ENCODE data around the gene CHP1.
A peak's percentile ranks its signal among the peaks of the same experiment; 100 is the strongest.
"Not testable (repeated sequence)": the region's sequence is repeated elsewhere in the genome, so short reads cannot be mapped to it uniquely, and the experiment has no call there.

The CHP1 gene

DNA sequence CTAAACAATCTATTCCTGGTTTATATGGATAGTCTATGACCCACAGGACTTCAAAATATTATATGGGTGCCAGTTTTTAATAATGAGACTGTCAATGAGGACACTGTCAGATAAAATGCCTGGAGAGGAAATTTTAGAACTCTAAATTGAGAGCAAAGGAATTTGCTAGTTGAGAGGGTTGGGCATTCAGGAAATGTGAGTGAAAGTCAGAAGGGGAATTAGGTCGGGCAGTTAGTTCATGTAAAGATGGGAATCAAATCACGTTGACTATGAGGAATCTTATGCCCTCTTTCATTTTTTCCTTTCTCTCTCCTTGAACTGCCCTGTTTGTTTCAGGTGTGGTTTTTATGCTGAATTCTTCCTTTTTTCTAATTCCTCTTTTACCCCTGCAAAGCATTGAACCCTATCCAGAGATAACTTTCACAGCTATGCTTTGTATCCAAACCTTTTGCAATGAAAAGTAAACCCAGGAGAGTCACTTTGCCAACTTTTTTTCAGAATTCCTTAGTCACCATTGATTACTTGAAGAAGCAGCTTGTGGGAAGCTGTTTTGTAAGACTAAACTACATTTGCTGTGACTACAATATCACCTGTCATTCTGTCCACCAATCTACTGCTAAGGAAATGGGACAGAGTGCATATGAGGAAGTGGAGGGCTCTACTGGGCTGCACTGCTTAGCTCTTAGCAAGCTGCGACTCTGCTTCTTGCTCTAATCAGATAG is 27.8 kb downstream of the CHP1 start:
- DNase-seq: no peak

DNA sequence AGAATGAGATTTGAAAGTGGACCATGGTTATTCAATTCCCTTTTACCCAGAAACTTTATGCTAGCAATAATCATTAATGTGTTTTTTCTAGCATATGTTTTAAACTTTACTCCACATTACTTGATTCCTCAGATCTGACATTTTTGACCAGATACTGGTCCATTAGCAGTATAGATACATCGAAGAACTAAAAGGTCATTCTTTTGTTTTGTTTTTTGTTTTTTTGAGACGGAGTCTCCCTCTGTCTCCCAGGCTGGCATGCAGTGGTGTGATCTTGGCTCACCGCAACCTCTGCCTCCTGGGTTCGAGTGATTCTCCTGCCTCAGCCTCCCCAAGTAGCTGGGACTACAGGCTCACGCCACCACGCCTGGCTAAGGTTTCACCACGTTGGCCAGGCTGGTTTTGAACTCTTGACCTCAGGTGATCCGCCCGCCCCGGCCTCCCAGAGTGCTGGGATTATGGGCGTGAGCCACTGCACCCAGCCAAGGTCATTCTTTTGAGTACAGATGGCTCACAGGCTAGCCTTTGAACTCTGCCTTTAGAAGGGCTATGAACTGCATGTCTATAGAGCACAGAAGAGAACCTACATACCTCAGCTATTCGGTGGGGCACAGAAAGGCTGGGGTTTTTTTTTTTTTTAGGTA is 28.6 kb downstream of the CHP1 start:
- no peak for DNase-seq

DNA sequence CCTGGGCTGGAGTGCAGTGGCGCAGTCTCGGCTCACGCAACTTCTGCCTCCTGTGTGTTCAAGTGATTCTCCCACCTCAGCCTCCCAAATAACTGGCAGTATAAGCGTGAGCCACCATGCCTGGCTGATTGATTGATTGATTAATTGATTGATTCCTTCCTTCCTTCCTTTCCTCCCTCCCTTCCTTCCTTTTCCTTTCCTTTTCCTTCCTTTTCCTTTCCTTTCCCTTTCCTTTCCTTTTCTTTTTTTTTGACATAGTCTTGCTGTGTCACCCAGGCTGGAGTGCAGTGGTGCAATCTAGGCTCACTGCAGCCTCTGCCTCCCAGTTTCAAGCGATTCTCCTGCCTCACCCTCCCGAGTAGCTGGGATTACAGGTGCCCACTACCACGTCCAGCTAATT is 29.9 kb downstream of the CHP1 start:
- not testable (repeated sequence) for DNase-seq

DNA sequence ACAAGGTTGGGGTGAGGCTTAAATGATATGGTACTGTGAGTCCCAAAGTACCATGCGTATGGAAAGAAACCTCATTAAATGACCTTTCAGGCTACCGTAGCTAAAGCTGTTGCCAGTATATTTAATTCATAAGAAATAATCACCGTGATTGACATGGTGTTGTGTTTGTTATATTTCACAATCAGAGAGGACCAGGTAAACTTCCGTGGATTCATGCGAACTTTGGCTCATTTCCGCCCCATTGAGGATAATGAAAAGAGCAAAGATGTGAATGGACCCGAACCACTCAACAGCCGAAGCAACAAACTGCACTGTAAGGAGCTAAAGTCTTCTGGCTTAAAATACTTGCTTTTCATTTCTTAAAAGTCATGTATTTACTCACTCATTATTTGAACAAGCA is 31.5 kb downstream of the CHP1 start:
- no peak for DNase-seq

DNA sequence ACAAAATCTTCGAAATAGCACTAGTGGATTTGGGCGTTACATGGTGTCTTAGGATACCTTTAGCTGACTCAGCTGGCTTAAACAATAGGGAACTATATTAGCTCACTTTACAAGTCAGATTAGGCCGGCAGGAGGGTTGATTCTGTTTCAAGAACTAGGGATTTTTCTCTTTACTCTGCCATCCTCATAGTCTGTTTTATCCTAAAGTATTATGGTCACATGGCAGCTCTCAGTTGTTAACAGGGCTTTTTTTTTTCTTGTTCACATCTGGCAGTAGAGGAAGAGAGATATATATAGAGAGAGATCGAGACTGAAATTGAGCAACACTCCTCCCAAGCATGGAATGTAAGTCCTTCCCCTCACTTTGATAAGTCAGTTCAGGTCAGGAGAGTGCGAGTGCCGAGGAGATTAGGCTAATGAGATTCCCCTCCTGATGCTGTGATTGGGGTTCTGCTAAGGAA is 32.9 kb downstream of the CHP1 start:
- DNase-seq: no peak

DNA sequence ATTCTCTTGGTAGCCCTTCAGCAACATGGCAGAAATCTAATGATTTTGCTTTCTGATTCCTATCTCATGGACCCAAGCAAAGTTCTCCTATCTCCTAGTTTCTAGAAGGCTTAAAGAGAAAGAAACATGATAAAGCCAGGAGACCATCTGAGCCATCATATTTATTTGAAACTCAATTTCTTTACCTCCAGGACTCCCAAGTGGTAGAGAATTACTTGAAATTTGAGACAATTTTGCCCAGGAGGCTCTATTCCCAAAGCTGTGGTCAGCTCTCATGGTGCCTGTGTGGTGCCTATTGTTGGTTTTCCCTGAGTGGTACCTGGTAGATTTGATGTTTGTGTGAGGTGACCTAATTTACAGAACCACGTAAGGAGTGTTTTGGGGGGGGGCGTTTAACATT is 38.8 kb downstream of the CHP1 start:
- DNase-seq: no peak

DNA sequence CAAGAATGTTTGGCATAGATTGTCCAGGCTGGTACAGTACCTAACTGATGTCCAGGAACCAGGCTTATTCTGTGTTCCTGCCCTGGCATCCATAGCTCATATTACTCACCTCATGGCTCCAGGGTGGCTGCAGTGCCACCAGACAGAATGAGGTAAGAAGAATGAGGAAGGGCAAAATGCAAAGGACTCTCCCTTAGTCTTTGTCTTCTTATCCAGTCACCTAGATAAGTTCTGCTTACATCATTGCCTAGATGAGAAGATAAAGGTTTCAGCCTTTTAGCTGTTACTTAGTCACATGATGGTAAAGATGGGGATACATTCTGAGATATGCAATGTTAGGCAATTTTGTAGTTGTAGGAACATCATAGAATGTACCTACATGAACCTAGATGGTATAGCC is 45.8 kb downstream of the CHP1 start:
- no peak for DNase-seq

DNA sequence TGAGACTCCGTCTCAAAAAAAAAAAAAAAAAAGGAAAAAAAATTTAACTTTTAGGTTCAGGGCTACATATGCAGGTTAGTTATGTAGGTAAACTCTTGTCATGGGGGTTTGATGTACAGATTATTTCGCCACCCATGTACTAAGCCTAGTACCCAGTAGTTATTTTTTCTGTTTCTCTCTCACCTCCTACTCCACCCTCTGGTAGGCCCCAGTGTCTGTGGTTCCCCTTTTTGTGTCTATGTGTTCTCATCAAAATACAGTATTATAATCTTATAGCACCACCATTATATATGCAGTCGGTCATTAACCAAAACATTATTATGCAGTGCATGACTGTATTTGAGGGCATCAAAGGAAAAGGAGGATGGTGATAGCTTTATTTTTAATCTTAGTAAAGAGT is 47.3 kb downstream of the CHP1 start:
- no peak for DNase-seq

DNA sequence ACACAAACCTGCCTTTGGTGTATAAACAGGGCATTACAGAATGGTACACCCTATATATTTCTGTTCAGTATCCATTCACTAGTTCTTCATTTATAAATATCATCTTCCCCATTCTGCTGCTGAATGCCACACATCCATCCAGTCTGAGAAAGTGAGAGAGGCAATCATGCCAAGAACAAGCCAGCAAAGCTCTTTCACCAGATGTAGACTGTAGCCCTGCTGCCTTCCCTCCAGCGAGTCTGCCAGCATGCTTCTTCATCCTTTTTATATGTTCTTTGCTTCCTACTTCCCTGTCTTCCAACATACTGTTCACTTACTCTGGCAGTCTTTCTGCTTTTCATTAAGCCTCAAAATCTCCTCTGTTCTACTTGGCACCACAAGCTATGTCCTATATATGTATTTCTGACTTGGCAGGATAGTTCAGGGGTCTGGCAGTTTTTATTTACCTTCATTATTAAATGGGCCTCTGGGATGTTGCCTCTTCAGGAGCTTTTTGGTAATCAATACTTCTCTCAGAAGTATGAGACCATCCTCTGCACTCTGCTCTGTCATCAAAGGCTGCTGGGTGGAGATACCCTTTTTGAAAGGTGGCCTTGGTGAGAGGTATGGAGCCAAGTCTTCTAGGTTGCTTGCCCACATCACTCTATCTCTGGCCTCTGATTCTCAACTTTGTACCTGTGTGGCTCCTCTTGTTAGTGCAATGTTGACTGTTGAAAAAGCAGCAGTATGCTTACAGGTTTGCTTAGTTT is 48.6 kb downstream of the CHP1 start:
- DNase-seq: no peak

DNA sequence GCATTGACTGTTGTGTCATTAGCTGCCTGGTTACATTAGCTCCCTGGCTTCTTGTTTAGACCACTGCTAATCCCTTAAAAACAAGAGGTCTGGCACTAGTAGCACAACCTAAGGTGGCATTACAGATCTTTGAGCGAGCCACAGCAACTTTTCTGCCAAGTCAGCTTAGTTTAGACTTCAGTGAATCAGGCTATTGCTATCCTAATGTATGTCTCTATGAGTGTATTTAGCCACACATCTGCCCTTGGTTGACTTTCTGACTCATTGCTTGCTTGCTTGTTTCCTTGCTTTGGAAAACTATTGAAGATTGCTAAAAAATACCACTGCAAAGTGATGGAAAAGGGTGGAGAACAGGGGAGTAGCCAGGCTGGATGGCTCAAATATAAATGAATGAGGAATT is 50.2 kb downstream of the CHP1 start:
- no peak for DNase-seq

DNA sequence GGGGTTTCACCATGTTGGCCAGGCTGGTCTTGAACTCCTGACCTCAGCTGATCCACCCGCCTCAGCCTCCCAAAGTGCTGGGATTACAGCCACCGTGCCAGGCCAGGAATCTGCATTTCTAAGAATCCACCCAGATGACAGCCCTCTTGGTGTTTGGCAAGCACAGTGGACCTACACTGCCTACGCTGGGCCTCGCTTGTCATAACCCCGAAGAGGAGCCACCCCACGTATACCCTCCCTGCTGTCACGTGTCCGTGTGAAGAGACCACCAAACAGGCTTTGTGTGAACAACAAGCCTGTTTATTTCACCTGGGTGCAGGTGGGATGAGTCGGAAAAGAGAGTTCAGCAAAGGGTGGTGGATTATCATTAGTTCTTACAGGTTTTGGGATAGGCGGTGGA is 51.4 kb downstream of the CHP1 start:
- DNase-seq: not testable (repeated sequence)

DNA sequence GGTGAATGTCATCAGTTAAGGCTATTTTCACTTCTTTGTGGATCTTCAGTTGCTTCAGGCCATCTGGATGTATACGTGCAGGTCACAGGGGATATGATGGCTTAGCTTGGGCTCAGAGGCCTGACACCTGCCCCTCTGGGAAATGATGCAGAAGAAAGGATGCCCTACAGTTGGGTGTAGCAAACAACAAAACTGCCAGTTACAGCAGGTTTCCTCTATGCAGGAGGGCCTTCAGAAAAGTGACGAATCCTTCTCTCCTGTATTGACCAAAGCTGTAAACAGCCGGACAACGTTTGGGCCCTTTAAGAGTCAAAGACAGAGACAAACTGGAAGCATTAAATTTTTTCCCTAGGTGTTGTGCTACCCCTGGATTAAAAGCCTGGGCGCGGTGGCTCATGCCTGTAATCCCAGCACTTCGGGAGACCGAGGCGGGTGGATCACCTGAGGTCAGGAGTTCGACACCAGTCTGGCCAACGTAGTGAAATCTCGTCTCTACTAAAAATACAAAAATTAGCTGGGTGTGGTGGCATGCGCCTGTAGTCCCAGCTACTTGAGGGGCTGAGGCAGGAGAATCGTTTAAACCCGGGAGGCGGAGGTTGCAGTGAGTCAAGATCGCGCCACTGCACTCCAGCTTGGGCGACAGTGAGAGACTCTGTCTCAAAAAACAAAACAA is 52.0 kb downstream of the CHP1 start:
- not testable (repeated sequence) for DNase-seq

DNA sequence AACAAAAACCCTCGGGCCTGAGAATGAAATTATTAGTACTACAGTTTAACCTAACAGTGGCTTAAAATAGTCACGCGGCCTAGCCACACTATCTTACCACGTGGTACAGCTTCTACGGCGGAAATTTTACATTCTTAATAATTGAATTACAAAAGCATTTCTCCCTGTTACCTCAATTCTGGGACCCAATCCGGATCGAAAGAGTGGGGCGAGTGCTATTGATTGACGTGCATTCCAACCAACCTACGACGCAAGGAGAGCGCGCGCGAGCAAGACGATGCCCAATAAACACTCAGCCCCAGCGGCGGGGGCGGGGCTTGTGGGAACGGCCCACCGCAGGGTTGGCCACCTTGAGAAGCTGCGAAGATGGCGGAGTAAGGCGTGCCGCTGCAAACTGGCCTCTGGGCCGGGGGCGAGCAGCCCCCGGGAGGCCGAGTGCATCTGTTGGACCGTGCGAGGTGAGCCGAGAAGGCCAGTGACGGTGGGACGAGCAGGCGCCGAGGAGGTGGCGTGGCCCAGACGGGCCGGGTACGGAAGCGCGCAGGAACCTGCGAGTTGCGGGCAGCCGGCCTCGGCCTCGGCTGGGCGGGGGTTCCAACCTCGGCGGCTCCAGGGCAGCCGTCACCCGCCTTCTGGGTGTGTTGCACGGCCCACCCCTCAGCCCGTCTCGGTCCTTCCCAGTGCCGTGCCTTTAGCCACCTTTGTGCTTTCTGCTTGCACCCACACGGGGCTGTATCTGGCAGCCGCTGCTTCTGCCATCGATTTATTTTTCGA is 52.8 kb downstream of the CHP1 start:
- DNase-seq: peak; percentile 93

DNA sequence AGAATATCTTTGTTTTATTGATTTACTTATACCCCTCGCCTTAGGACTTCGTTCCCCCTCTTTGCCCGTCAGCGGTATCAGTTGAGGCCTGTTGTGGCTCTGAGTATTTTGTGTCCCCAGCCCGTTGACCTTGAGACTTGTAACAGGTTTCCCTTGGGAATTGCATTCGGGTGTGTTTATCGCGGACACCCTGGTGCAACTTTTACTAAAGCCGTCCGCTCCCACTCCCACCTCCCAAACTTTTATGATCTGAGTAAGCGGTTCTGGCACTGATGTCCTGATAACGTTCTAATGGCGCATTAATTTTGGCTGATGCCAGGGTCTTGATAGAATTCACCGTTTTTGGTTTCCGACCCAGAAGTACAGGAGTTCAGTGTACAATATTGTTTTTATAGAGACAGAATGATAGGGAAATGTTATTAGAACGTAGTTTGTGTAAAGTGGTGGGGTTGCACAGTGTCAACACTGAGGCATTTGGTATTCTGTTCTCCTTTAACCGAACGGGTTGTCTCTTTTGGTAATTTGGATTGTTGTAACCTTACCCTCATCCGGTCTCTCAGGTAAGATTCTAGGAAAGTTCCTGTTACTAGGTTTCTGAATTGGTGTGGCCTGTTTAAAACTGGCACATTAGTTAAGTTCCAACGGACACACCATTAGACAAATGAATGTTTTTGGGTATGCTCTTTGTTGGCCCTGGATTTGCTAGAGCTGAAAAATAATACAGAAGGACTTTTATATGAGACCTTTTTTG is 53.5 kb downstream of the CHP1 start:
- DNase-seq: peak; percentile 3

DNA sequence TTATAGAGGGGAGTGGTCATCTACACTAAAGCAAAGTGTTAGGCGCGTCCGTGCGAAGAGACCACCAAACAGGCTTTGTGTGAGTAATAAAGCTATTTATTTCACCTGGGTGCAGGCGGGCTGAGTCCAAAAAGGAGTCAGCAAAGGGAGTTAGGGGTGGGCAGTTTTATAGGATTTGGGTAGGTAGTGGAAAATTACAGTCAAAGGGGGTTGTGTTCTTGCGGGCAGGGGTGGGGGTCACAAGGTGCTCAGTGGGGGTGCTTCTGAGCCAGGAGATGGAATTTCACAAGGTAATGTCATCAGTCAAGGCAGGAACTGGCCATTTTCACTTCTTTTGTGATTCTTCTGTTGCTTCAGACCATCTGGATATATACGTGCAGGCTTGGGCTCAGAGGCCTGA is 54.2 kb downstream of the CHP1 start:
- DNase-seq: no peak

DNA sequence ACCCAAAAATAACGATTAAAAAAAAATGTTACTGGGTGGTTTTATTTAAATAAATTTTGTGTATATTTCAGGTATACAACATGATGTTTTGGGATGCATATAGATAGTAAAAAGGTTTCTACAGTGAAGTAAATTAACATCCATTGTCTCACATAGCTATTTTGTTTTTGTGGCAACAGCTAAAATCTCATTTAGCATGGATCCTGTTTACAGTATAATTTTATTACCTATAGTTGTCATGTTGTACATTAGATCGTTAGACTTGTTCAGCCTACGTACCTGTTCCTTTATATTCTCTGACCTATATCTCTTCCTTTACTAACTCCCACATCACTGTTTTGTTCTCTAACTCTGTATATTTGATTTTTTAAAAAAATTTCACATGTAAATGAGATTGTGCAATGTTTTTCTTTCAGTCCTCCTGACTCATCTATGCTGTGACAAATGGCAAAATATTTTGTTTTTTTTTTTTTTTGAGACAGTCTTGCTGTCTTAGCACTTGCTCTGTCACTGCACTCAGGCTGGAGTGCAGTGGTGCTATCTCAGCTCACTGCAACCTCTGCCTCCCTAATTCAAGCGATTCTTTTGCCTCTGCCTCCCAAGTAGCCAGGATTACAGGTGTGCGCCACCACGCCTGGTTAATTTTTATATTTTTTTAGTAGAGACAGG is 55.7 kb downstream of the CHP1 start:
- no peak for DNase-seq

DNA sequence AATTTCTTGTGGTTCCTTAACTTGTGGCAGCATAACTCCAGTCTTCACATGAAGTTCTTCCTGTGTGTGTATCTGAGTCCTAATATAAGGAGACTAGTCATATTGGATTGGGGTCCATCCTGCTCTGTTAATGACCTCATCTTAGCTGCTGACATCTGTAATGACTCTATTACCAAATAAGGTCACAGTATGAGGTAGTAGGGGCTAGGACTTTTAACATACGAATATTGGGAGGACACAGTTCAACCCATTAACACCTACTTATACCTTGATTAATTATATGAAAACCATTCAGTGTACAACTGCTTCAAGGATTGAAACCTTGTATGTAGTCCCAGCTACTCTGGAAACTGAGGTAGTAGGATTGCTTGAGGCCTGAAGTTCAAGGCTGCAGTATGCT is 57.4 kb downstream of the CHP1 start:
- DNase-seq: no peak

DNA sequence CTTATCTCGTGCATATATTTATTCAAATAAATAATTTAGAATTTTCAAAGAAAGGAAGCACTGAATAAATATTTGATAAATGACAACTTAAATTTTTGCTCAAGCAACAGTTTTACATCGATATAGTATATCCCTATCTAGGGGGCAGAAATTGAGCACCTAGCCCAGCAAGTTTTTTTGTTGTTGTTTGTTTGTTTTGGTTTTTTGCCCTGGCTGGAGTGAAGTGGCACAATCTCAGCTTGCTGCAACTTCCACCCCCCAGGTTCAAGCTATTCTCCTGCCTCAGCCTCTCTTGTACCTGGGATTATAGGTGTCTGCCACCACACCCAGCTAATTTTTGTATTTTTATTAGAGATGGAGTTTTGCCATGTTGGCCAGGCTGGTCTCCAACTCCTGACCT is 58.9 kb downstream of the CHP1 start:
- DNase-seq: no peak

DNA sequence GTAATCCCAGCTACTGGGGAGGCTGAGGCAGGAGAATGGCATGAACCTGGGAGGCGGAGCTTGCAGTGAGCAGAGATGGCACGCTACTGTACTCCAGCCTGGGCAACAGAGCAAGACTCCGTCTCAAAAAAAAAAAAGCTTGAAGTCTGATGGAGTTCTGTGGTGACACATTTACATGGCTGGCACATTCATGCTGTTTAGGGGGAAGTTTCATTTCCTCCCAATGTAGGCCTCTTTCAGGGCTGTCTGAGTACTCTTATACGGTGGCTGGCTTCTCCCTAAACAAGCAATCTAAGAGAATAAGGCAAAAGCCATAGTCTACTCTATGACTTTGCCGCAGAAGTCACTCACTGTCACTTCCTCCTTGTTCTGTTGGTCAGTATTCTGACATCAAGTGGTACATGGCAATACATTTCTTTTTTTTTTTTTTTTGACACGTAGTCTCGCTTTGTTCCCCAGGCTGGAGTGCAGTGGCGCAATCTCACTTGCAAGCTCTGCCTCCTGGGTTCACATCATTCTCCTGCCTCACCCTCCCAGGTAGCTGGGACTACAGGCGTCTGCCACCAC is 60.1 kb downstream of the CHP1 start:
- DNase-seq: no peak

DNA sequence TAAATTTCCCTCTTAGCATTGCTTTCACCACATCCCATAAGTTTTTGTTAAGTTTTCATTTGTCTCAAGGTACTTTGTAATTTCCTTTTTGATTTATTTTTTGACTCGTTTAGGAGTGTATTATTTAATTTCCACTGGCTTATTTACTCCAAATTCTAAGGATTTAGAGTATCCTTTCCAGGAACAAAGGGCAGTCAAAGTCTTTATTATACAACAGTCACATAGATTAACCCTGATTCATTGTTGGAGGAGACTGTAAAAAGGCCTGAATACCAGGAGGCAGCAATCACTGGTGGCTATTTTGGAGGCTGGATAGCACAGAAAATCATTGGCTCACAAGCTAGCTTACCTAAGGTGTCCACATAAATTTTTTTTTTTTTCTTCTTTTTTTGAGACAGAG is 61.5 kb downstream of the CHP1 start:
- DNase-seq: no peak

DNA sequence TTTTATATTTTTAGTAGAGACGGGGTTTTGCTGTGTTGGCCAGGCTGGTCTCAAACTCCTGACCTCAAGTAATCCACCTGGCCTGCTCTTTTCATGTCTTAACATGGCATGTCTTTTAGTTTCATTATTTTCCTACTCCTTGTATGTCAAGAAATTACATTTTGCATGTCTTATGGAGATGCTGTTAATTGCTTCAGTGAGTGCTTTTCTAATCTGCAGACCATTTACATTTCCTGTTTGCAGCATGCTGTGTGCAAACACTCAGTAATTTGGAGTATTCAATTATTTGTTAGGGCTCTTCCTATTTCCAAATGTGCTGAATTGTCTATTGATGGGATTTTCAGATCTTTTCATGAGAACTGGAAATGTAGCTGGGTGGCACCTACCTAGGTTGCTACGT is 70.1 kb downstream of the CHP1 start:
- not testable (repeated sequence) for DNase-seq

Measured in NCI-H1694 (cell line).